ENCODE data around the gene FMNL1. TPM values are rescaled to one million over a fixed set of nuclear protein-coding genes. Genes with fewer than 3 reads are reported as not detected.
A peak's percentile ranks its signal among the peaks of the same experiment; 100 is the strongest.

The FMNL1 gene
- total and polyA plus RNA-seq, 8 donors: 4.5 to 34.5 (median 10.0) TPM

DNA sequence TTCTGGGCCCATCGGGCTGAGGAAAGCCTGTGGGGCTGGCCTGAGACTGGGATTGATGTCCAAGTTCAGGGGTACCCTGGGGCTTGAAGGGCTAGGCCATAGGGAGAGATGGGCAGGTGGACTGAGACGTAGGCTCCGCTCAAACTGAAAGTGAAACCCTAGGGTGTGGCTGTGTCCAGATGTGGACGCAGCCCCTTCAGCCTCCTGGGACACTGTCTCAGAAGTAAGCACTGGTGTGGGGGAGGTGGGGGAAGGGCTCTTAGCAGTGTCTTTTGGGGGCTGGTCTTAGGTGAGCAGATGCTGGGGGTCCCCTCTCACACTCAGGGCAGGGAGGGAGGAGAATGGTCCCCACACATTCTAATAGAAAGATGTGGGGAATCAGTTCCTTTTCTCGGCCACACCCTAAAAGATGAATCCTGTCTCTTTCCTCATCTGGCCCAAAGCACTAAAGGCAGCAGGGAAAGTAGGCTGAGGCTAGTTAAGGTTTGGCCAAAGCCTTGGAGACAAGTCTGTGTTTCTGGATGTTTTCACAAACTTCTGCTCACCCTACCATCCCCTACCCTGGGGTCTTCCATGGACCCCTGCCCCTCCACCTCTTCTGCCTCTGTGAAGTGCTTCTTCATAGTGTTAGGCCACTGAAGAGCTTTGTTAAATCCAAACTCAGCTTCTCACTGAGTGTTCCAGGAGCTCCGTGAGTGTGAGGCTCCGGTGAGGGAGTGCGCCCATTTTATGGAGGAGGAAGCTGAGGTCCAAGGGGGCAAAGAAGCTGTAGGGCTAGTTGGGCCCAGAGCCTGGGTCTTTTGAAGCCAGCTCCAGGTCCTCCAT is 5.6 kb downstream of the FMNL1 start:
- no peaks in the 10 kb centered on the region for H3K36me3 ChIP-seq
- H3K27me3 ChIP-seq: peaks cover 0 to 9% (median 1%) of the 10 kb centered on the region in 3 donors
- H3K9me3 ChIP-seq: no peaks in the 10 kb centered on the region
- H3K4me3 ChIP-seq: peak overlapping the region; percentile 3 to 79 (median 45)
- 52 to 78% (median 61%) methylated on average over 7 to 8 of the region's 8 CpGs for WGBS, 5 donors
- peak overlapping the region; percentile 30 to 93 (median 85) for H3K27ac ChIP-seq
- peaks cover 27 to 68% (median 55%) of the 10 kb centered on the region in 4 donors for H3K4me1 ChIP-seq
- intact Hi-C loops (cut with DNase I; ENCODE audit: low total_unique reads): no loop called here
- DNase-seq: no peak
- no peak for TF ChIP-seq EP300 (IDR thresholded peaks at IDR 0.05)
- no peak for TF ChIP-seq POLR2A (IDR thresholded peaks at IDR 0.05)
- TF ChIP-seq POLR2AphosphoS5 (IDR thresholded peaks at IDR 0.05): no peak
- TF ChIP-seq, protein P1, sequence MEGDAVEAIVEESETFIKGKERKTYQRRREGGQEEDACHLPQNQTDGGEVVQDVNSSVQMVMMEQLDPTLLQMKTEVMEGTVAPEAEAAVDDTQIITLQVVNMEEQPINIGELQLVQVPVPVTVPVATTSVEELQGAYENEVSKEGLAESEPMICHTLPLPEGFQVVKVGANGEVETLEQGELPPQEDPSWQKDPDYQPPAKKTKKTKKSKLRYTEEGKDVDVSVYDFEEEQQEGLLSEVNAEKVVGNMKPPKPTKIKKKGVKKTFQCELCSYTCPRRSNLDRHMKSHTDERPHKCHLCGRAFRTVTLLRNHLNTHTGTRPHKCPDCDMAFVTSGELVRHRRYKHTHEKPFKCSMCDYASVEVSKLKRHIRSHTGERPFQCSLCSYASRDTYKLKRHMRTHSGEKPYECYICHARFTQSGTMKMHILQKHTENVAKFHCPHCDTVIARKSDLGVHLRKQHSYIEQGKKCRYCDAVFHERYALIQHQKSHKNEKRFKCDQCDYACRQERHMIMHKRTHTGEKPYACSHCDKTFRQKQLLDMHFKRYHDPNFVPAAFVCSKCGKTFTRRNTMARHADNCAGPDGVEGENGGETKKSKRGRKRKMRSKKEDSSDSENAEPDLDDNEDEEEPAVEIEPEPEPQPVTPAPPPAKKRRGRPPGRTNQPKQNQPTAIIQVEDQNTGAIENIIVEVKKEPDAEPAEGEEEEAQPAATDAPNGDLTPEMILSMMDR (IDR thresholded peaks at IDR 0.05): no peak

DNA sequence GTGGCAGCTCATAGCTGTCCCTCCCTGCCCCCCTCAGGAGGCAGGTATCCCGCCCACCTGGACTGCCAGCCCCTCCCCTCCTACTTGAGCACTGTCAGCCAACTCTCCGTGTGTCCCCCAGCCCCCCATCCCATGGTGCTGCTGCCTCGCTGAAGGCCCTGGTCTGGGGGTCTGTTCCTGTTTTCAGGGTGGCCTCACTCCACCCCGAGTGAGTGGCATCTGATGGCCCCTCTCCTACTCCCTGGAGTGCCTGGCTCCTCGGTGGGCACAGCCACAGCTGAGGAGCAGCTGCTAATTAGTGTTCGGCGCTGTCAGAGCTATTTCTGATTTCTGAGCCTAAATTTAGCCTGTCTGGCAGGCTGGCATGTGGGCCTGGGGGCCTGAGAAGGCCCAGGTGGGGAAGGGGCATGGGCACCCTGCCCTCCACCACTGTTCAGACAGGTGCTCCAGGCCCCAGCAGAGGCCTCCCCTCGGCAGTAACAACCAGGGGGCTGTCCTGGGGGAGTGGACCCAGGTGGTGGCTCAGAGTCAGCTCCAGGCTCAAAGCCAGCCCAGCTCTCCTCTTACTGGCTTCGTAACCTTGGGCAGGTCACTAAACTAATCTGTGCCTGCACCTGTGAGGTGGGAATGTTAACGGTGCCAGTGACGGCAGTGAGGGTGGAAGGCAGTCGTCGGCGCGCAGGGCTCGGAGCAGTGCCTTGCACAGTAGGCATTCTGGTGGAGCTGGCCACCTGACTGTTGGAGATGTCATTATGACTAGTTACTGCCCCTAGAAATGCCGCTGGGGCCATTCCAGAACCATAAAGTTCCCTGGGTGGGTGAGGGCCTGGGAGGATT is 6.5 kb downstream of the FMNL1 start:
- no peak for DNase-seq
- Histone ChIP-seq H3K4me3 (peak overlapping the region in 2 of 4 donors; percentile 7 to 23), H3K4me1 (peaks cover 24 to 66% (median 49%) of the 10 kb centered on the region in 4 donors), H3K27ac (peak overlapping the region; percentile 40 to 93 (median 85)), H3K9me3 (no peaks in the 10 kb centered on the region), H3K27me3 (peaks cover 0 to under 1% (median 0%) of the 10 kb centered on the region in 3 donors), H3K36me3 (peaks cover 0 to 5% (median 2%) of the 10 kb centered on the region in 4 donors)
- WGBS, 5 donors: 49 to 70% (median 52%) methylated on average over 7 to 17 of the region's 17 CpGs
- TF ChIP-seq POLR2A (IDR thresholded peaks at IDR 0.05) (no peak), POLR2AphosphoS5 (IDR thresholded peaks at IDR 0.05) (no peak), EP300 (IDR thresholded peaks at IDR 0.05) (no peak)
- TF ChIP-seq, protein P1 (IDR thresholded peaks at IDR 0.05): no peak
- intact Hi-C loops (cut with DNase I; ENCODE audit: low total_unique reads): no loop called here

DNA sequence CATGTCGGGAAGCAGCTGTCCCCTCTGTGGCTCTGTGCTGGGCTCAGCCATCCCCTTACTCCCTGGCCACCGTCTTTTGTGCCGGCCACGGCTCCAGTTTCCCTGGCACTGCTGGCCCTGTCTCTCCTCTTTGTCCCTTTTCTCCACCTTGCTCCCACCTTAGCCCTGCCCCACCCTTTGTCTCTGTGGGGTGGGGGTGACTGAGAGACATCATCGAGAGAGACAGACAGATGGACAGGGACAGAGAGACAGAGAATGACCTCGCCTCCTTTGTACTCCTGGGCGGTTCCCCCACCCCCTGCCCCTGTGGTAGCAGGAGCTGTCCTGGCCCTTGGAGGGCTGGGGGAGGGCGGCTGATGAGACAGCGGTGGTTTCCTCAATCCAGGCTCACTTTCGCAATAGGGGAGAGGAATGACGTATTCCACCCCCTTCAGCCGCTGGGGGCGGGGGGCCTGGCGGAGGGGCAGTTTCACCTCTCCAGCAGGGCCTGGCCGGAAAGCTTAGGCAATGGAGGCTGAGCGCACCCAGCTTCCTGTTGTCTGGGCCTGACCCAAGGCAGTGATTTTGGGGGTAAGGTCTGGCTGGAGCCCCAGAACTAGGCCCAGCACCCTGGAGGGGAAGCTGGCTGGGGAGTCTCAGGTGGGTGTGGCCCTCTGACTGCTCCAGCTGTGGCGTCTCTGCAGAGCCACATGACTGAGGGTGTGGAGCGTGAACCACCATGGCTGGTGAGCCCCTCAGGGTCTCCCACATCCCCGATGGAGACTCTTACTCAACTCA is 7.3 kb downstream of the FMNL1 start:
- Histone ChIP-seq H3K4me3 (peak overlapping the region in 1 of 4 donors; percentile 23), H3K27me3 (no peaks in the 10 kb centered on the region), H3K27ac (peak overlapping the region; percentile 40 to 93 (median 85)), H3K4me1 (peaks cover 24 to 66% (median 49%) of the 10 kb centered on the region in 4 donors), H3K36me3 (peaks cover 0 to 11% (median 3%) of the 10 kb centered on the region in 4 donors), H3K9me3 (no peaks in the 10 kb centered on the region)
- 56 to 76% (median 61%) methylated on average over 15 to 19 of the region's 19 CpGs for WGBS, 5 donors
- intact Hi-C loops (cut with DNase I; ENCODE audit: low total_unique reads): no loop called here
- TF ChIP-seq POLR2AphosphoS5 (IDR thresholded peaks at IDR 0.05): peak; percentile 2 to 54 (median 29)
- TF ChIP-seq, protein P1 (IDR thresholded peaks at IDR 0.05): no peak
- peak; percentile 70 to 87 for DNase-seq

All from stomach (tissue), 9 donors.